A549 (cell line): ENCODE data around the gene ZNF184.

Experiments used
- CBX8 ChIP-seq: fragments of 200-600 bp; sonication (generic); IDR thresholded peaks from 2 replicates; pipeline ENCODE4 v1.6.1; 2016
- CTCF ChIP-seq: fragments of >200 bp; sonication (Bioruptor Twin); formaldehyde crosslinking; IDR thresholded peaks from 3 replicates; pipeline ENCODE4 v1.5.1; 2016
- E2F6 ChIP-seq: IDR thresholded peaks from 2 replicates; pipeline ENCODE4 v1.6.1; 2012; ENCODE audit warnings: low read depth, borderline replicate concordance
- ELK1 ChIP-seq: fragments of 150-350 bp; IDR thresholded peaks from 2 replicates; pipeline ENCODE4 v1.6.1; 2014; ENCODE audit warnings: low read depth, mild to moderate bottlenecking, low read length
- MYC ChIP-seq: IDR thresholded peaks from 2 replicates; pipeline ENCODE4 v1.6.1; 2012; ENCODE audit warnings: mild to moderate bottlenecking, inconsistent platforms, low read length, improper control_type of control experiment, borderline replicate concordance
- PHF8 ChIP-seq: fragments of 200-600 bp; sonication (generic); IDR thresholded peaks from 2 replicates; pipeline ENCODE4 v1.6.1; 2016; ENCODE audit warnings: low read depth, mild to moderate bottlenecking, antibody characterized with exemption, moderate library complexity, borderline replicate concordance
- RAD21 ChIP-seq, 2 experiments: fragments of >200 bp in 1 of 2; sonication (Bioruptor Twin) in 1 of 2; formaldehyde crosslinking in 1 of 2; IDR thresholded peaks in 1 of 2; conservative IDR thresholded peaks in 1 of 2; 2 replicates in 1 of 2; 3 replicates in 1 of 2; pipeline ENCODE4 v1.6.1; 2012 to 2018; ENCODE audit warnings: inconsistent platforms in 1 of 2
- TFCP2L1 ChIP-seq: fragments of 250-450 bp; sonication (Bioruptor Pico); IDR thresholded peaks from 2 replicates; pipeline ENCODE4 v1.5.0; 2021; ENCODE audit warnings: mild to moderate bottlenecking

GRCh38 chr6:27514906-27515495, 42.1 kb upstream of the ZNF184 start:
- TF ChIP-seq TFCP2L1 (no peak), E2F6 (no peak), CBX8 (no peak), CTCF (no peak), PHF8 (no peak), MYC (no peak), RAD21 (conservative IDR thresholded peaks at IDR 0.05 in 1 of 2, IDR thresholded peaks at IDR 0.05 in 1 of 2) (no peak), ELK1 (no peak)
